ENCODE results near the gene ACVRL1.

GRCh38 chr12:51901121-51901817 is 6.0 kb upstream of the ACVRL1 start:
- TF ChIP-seq CTCF (optimal IDR thresholded peaks at IDR 0.05 in 1 of 3, IDR thresholded peaks at IDR 0.05 in 1 of 3, conservative IDR thresholded peaks at IDR 0.05 in 1 of 3; ENCODE audit: extremely low read depth in 1 of 3, insufficient read depth in 2 of 3, low read length in 3 of 3) (no peak), EZH2 (IDR thresholded peaks at IDR 0.05; ENCODE audit: low read length) (no peak)

Measured in keratinocyte (primary cell).